IMR-90 (cell line): ENCODE data around the gene RBFOX1. TPM values are rescaled to one million over a fixed set of nuclear protein-coding genes. Genes with fewer than 3 reads are reported as not detected.

Experiments
- ATAC-seq: fragments of 200-7000 bp; cut with Tn5 transposase; 2 replicates; pipeline ENCODE4 v1.9.1; 2020; ENCODE audit warnings: low read depth, mild to moderate bottlenecking, moderate library complexity
- BruUV-seq: library from RNA; stranded (reverse); fragments of 400-500 nt; replicated peaks from 2 replicates; lab custom pipeline; 2021; lab: Mats Ljungman, UMichigan
- CTCF ChIA-PET: fragments of 300-600 bp; formaldehyde crosslinking; extraction: SDS; loops from one replicate; lab custom pipeline; 2021; ENCODE audit warnings: antibody characterized with exemption; lab: Yijun Ruan, JAX
- POLR2A ChIA-PET: fragments of 300-600 bp; sonication (Branson Sonifier 250); formaldehyde crosslinking; loops from one replicate; lab custom pipeline; 2022; ENCODE audit warnings: antibody characterized with exemption; ENCODE audit not compliant: unreplicated experiment; lab: Charles Lee
- DNase-seq: peaks from one replicate; pipeline ENCODE4 v3.0.0; 2013
- H2AFZ ChIP-seq: replicated peaks from 2 replicates; pipeline ENCODE3; 2013; ENCODE audit warnings: low read length, mild to moderate bottlenecking; ENCODE audit not compliant: poor library complexity
- H2AK5ac ChIP-seq: 2 replicates; pipeline ENCODE4 v1.6.1; 2013; ENCODE audit warnings: low read depth, low read length, inconsistent platforms
- H2AK9ac ChIP-seq: replicated peaks from 2 replicates; pipeline ENCODE3; 2013; ENCODE audit warnings: mild to moderate bottlenecking, low read depth, low read length, moderate library complexity; ENCODE audit not compliant: poor library complexity
- H2BK120ac ChIP-seq: 2 replicates; pipeline ENCODE4 v1.6.1; 2013; ENCODE audit warnings: low read depth, low read length, inconsistent platforms
- H2BK15ac ChIP-seq: 3 replicates; pipeline ENCODE4 v1.6.1; 2013; ENCODE audit warnings: low read depth, low read length, inconsistent platforms
- H2BK20ac ChIP-seq: 2 replicates; pipeline ENCODE4 v1.6.1; 2013; ENCODE audit warnings: low read depth, mild to moderate bottlenecking, inconsistent platforms, low read length, moderate library complexity
- H2BK5ac ChIP-seq: 2 replicates; pipeline ENCODE4 v1.6.1; 2013; ENCODE audit warnings: mild to moderate bottlenecking, low read depth, low read length, inconsistent platforms; ENCODE audit not compliant: poor library complexity, severe bottlenecking
- H3K14ac ChIP-seq: replicated peaks from 2 replicates; pipeline ENCODE4 v1.6.1; 2013; ENCODE audit warnings: low read depth, low read length, inconsistent platforms
- H3K18ac ChIP-seq: 2 replicates; pipeline ENCODE4 v1.6.1; 2013; ENCODE audit warnings: low read depth, low read length, control low read depth
- H3K23ac ChIP-seq: 2 replicates; pipeline ENCODE4 v1.6.1; 2013; ENCODE audit warnings: low read depth, low read length, inconsistent platforms
- H3K27ac ChIP-seq: 2 replicates; pipeline ENCODE4 v1.5.1; 2013; ENCODE audit warnings: mild to moderate bottlenecking, control low read depth, low read length; ENCODE audit not compliant: insufficient read depth
- H3K27me3 ChIP-seq: 2 replicates; pipeline ENCODE4 v1.6.1; 2013; ENCODE audit warnings: low read length; ENCODE audit not compliant: control insufficient read depth, insufficient read depth
- H3K36me3 ChIP-seq: 2 replicates; pipeline ENCODE4 v1.6.1; 2013; ENCODE audit warnings: low read length, mixed read lengths; ENCODE audit not compliant: control insufficient read depth, insufficient read depth
- H3K4ac ChIP-seq: 2 replicates; pipeline ENCODE4 v1.6.1; 2013; ENCODE audit warnings: low read depth, low read length, inconsistent platforms
- H3K4me1 ChIP-seq: 2 replicates; pipeline ENCODE4 v1.6.1; 2013; ENCODE audit warnings: low read length, mixed read lengths; ENCODE audit not compliant: control insufficient read depth, insufficient read depth
- H3K4me2 ChIP-seq: 2 replicates; pipeline ENCODE4 v1.6.1; 2013; ENCODE audit warnings: low read depth, mild to moderate bottlenecking, control low read depth, low read length, moderate library complexity
- H3K4me3 ChIP-seq: 2 replicates; pipeline ENCODE4 v1.5.1; 2013; ENCODE audit warnings: low read depth, mild to moderate bottlenecking, control low read depth, low read length, moderate library complexity; ENCODE audit not compliant: insufficient read depth
- H3K56ac ChIP-seq: 2 replicates; pipeline ENCODE4 v1.6.1; 2013; ENCODE audit warnings: low read length, inconsistent platforms; ENCODE audit not compliant: insufficient read depth; ENCODE audit errors: extremely low read depth
- H3K79me1 ChIP-seq, 2 experiments: 2 replicates each; pipeline ENCODE4 v1.6.1; 2013; ENCODE audit warnings: low read length in 2 of 2, inconsistent platforms in 1 of 2, low read depth in 1 of 2
- H3K9ac ChIP-seq: 2 replicates; pipeline ENCODE4 v1.6.1; 2013; ENCODE audit warnings: low read depth, low read length, control low read depth
- H3K9me1 ChIP-seq: 2 replicates; pipeline ENCODE4 v1.6.1; 2013; ENCODE audit warnings: low read length, inconsistent platforms; ENCODE audit not compliant: insufficient read depth
- H3K9me3 ChIP-seq: 2 replicates; pipeline ENCODE4 v1.6.1; 2013; ENCODE audit warnings: low read length; ENCODE audit not compliant: control insufficient read depth, insufficient read depth
- H4K20me1 ChIP-seq: 2 replicates; pipeline ENCODE4 v1.6.1; 2013; ENCODE audit warnings: low read length, inconsistent platforms; ENCODE audit not compliant: insufficient read depth
- H4K5ac ChIP-seq: 2 replicates; pipeline ENCODE4 v1.6.1; 2013; ENCODE audit warnings: mild to moderate bottlenecking, low read depth, low read length, control low read depth
- H4K8ac ChIP-seq, 2 experiments: 2 replicates each; pipeline ENCODE4 v1.6.1; 2013; ENCODE audit warnings: low read depth in 2 of 2, low read length in 2 of 2, control low read depth in 1 of 2, inconsistent platforms in 1 of 2
- H4K91ac ChIP-seq: 2 replicates; pipeline ENCODE4 v1.6.1; 2013; ENCODE audit warnings: low read depth, low read length, inconsistent platforms; ENCODE audit not compliant: insufficient read depth
- CHD1 ChIP-seq: IDR thresholded peaks from 2 replicates; pipeline ENCODE4 v1.6.1; 2012; ENCODE audit warnings: low read depth, low read length, improper control_type of control experiment
- CTCF ChIP-seq: conservative IDR thresholded peaks from 2 replicates; pipeline ENCODE4 v1.5.1; 2012; ENCODE audit warnings: mild to moderate bottlenecking, low read depth, low read length, improper control_type of control experiment
- FOS ChIP-seq: fragments of 150-350 bp; IDR thresholded peaks from 2 replicates; pipeline ENCODE4 v1.6.1; 2016; ENCODE audit warnings: low read depth, low read length
- MAFK ChIP-seq: IDR thresholded peaks from 2 replicates; pipeline ENCODE4 v1.6.1; 2012; ENCODE audit warnings: low read depth, low read length, improper control_type of control experiment
- MAZ ChIP-seq: IDR thresholded peaks from 2 replicates; pipeline ENCODE4 v1.6.1; 2012; ENCODE audit warnings: low read depth, mild to moderate bottlenecking, low read length, improper control_type of control experiment, moderate library complexity, borderline replicate concordance
- NFE2L2 ChIP-seq: fragments of 150-350 bp; IDR thresholded peaks from 2 replicates; pipeline ENCODE4 v1.6.1; 2016; ENCODE audit warnings: low read depth, mild to moderate bottlenecking, low read length
- POLR2A ChIP-seq: IDR thresholded peaks from 2 replicates; pipeline ENCODE4 v1.6.1; 2012; ENCODE audit warnings: mild to moderate bottlenecking, low read depth, low read length
- RAD21 ChIP-seq: IDR thresholded peaks from 2 replicates; pipeline ENCODE4 v1.6.1; 2012; ENCODE audit warnings: low read length, improper control_type of control experiment
- RFX5 ChIP-seq: IDR thresholded peaks from 2 replicates; pipeline ENCODE4 v1.8.0; 2012; ENCODE audit warnings: low read depth, mild to moderate bottlenecking, low read length, moderate library complexity
- SMC3 ChIP-seq: fragments of 150-350 bp; IDR thresholded peaks from 2 replicates; pipeline ENCODE4 v1.6.1; 2016; ENCODE audit warnings: low read depth, mild to moderate bottlenecking, antibody characterized with exemption, low read length, moderate library complexity
- USF2 ChIP-seq: fragments of 150-350 bp; IDR thresholded peaks from 2 replicates; pipeline ENCODE4 v1.6.1; 2017; ENCODE audit warnings: mild to moderate bottlenecking, antibody characterized with exemption, low read length, low read depth
- WGBS, 2 experiments: methylation state at CpG; one replicate each; pipeline versions ENCODE4 v1.1.5 to v1.1.7; 2013; ENCODE audit warnings: missing lambda C conversion rate in 2 of 2; ENCODE audit not compliant: insufficient read length in 1 of 2; ENCODE audit errors: extremely low coverage in 2 of 2; 5-methylcytosine and 5-hydroxymethylcytosine counted together
- dilution Hi-C: fragments of 300-500 bp; cut with HindIII; formaldehyde crosslinking; loops from one replicate; pipeline ENCODE4 v1.14.3; 2018; ENCODE audit warnings: low sequenced_read_pairs; ENCODE audit not compliant: unreplicated experiment
- in situ Hi-C: fragments of 300-500 bp; cut with MboI; formaldehyde crosslinking; loops from 3 replicates; pipeline ENCODE4 v1.14.3; 2019; ENCODE audit warnings: low sequenced_read_pairs, inconsistent platforms, mixed read lengths
- intact Hi-C: fragments of 100-400 bp; cut with micrococcal nuclease; formaldehyde crosslinking; loops from 2 replicates; pipeline ENCODE4 v1.10.0; 2022
- polyA plus RNA-seq, 3 experiments: library from polyadenylated mRNA; depleted of rRNA; stranded (reverse); fragments of >200 nt; gene quantifications; 2 replicates each; pipeline ENCODE4 v1.2.3, GENCODE V29; 2012; ENCODE audit warnings: low replicate concordance in 1 of 3
- total RNA-seq: library from RNA; depleted of rRNA; stranded (reverse); fragments of >200 nt; gene quantifications from 2 replicates; pipeline ENCODE4 v1.2.3, GENCODE V29; 2012

Gene RBFOX1
- total and polyA plus RNA-seq, 2 of the 4 experiments (the other 2 are of a cell fraction), result not detected

- TF ChIP-seq RFX5, result no peak
- no peak for TF ChIP-seq MAFK
- TF ChIP-seq FOS, result no peak
Measured at GRCh38 chr16:7366993-7367880, 34.6 kb downstream of the RBFOX1 start (continued).

GRCh38 chr16:7369204-7369603, 36.6 kb downstream of the RBFOX1 start:
- Histone ChIP-seq H3K23ac (no peak overlapping the region), H2AK5ac (no peak overlapping the region), H2AK9ac (no peak overlapping the region), H3K27me3 (no peaks in the 10 kb centered on the region), H4K91ac (no peak overlapping the region), H3K9me1 (no peaks in the 10 kb centered on the region), H4K20me1 (no peaks in the 10 kb centered on the region), H2BK20ac (no peak overlapping the region), H3K4me1 (no peaks in the 10 kb centered on the region), H3K4ac (no peak overlapping the region), H3K4me2 (no peak overlapping the region), H3K18ac (no peak overlapping the region), H2AFZ (no peak overlapping the region), H4K5ac (no peak overlapping the region), H3K27ac (no peak overlapping the region), H3K56ac (no peak overlapping the region), H2BK5ac (no peak overlapping the region), H3K9me3 (peaks cover 9% of the 10 kb centered on the region), H3K4me3 (no peak overlapping the region), H4K8ac (no peak overlapping the region), H3K14ac (no peak overlapping the region), H2BK15ac (no peak overlapping the region), H3K36me3 (no peaks in the 10 kb centered on the region), H3K79me1 (no peaks in the 10 kb centered on the region), H2BK120ac (no peak overlapping the region), H3K9ac (no peak overlapping the region)
- in situ Hi-C loops, result no loop called here
- no TSS peak for BruUV-seq
- intact Hi-C loops, result no loop called here
- WGBS, 2 experiments, result 20% methylated on average over 1 of the region's 4 CpGs; no CpG with 5 or more reads in 1 of the 2 experiments
- ChIA-PET POLR2A (no interaction called here), CTCF (no interaction called here)
- dilution Hi-C loops, result no loop called here
- DNase-seq (no peak), ATAC-seq (no peak)
- no peak for TF ChIP-seq NFE2L2
- no peak for TF ChIP-seq RAD21
- TF ChIP-seq CHD1, result no peak
- TF ChIP-seq SMC3, result no peak
- TF ChIP-seq RFX5, result no peak
- no peak for TF ChIP-seq USF2
- TF ChIP-seq POLR2A, result no peak
- no peak for TF ChIP-seq CTCF
- TF ChIP-seq MAFK, result no peak
- no peak for TF ChIP-seq MAZ
